ENCODE measurements around the gene KBTBD4. TPM values are rescaled to one million over a fixed set of nuclear protein-coding genes. Genes with fewer than 3 reads are reported as not detected.
A peak's percentile ranks its signal among the peaks of the same experiment; 100 is the strongest.

The KBTBD4 gene
- polyA plus RNA-seq, 1 donor from 2014 or later, result 79.5 TPM

- no peak overlapping the region for H2AFZ ChIP-seq (ENCODE audit: low read depth, low read length)
- no peak for TF ChIP-seq EP300 (conservative IDR thresholded peaks at IDR 0.05; ENCODE audit: poor library complexity, severe bottlenecking)
- TF ChIP-seq TAF1 (IDR thresholded peaks at IDR 0.05; ENCODE audit: low read depth), result no peak
- TF ChIP-seq POLR2AphosphoS5 (IDR thresholded peaks at IDR 0.05), result no peak
- no peak for TF ChIP-seq CTCF (IDR thresholded peaks at IDR 0.05; ENCODE audit: poor library complexity, severe bottlenecking)
- TF ChIP-seq SMC3 (conservative IDR thresholded peaks at IDR 0.05; ENCODE audit: poor library complexity), result no peak
- no peak for TF ChIP-seq RAD21 (conservative IDR thresholded peaks at IDR 0.05)
- TF ChIP-seq MXI1 (conservative IDR thresholded peaks at IDR 0.05; ENCODE audit: poor library complexity, severe bottlenecking), result no peak
- no peak for TF ChIP-seq REST (IDR thresholded peaks at IDR 0.05; ENCODE audit: borderline replicate concordance)
- no peak for TF ChIP-seq EZH2 (IDR thresholded peaks at IDR 0.05; ENCODE audit: borderline replicate concordance, insufficient read depth, low read length, poor library complexity, severe bottlenecking)
- no peaks in the 10 kb centered on the region for H4K20me1 ChIP-seq (ENCODE audit: insufficient read depth)
- peak overlapping the region; percentile 80 for H3K9ac ChIP-seq (ENCODE audit: low read length)
- H3K4me3 ChIP-seq (ENCODE audit: low read length), result peak overlapping the region; percentile 77
- peak overlapping the region; percentile 68 for H3K4me2 ChIP-seq (ENCODE audit: low read length)
- no peak overlapping the region for H3K27ac ChIP-seq (ENCODE audit: low read length)
- no peaks in the 10 kb centered on the region for H3K9me3 ChIP-seq (ENCODE audit: low read length)
- H3K79me2 ChIP-seq (replicated peaks; ENCODE audit: insufficient read depth, low read length), result no peaks in the 10 kb centered on the region
- no peaks in the 10 kb centered on the region for H3K27me3 ChIP-seq (ENCODE audit: insufficient read depth, low read depth, low read length)
- H3K36me3 ChIP-seq (ENCODE audit: insufficient read depth, low read length), result no peaks in the 10 kb centered on the region
- H3K9me2 ChIP-seq (ENCODE audit: insufficient read depth, low read length), result no peaks in the 10 kb centered on the region
- H3F3A ChIP-seq (ENCODE audit: insufficient read depth, low read length, poor library complexity, severe bottlenecking), result no peaks in the 10 kb centered on the region
Measured at GRCh38 chr11:47592970-47593369, 14.2 kb upstream of the KBTBD4 start.

- H2AFZ ChIP-seq (ENCODE audit: low read depth, low read length), result no peak overlapping the region
- no peak overlapping the region for H3K4me3 ChIP-seq (ENCODE audit: low read length)
- H3K4me2 ChIP-seq (ENCODE audit: low read length), result no peak overlapping the region
- H4K20me1 ChIP-seq (ENCODE audit: insufficient read depth), result no peaks in the 10 kb centered on the region
- TF ChIP-seq MXI1 (conservative IDR thresholded peaks at IDR 0.05; ENCODE audit: poor library complexity, severe bottlenecking), result no peak
- no peak for TF ChIP-seq POLR2AphosphoS5 (IDR thresholded peaks at IDR 0.05)
- no peak for TF ChIP-seq SMC3 (conservative IDR thresholded peaks at IDR 0.05; ENCODE audit: poor library complexity)
- no peak for TF ChIP-seq EP300 (conservative IDR thresholded peaks at IDR 0.05; ENCODE audit: poor library complexity, severe bottlenecking)
- no peak for TF ChIP-seq EZH2 (IDR thresholded peaks at IDR 0.05; ENCODE audit: borderline replicate concordance, insufficient read depth, low read length, poor library complexity, severe bottlenecking)
- TF ChIP-seq TAF1 (IDR thresholded peaks at IDR 0.05; ENCODE audit: low read depth), result no peak
- no peak for TF ChIP-seq REST (IDR thresholded peaks at IDR 0.05; ENCODE audit: borderline replicate concordance)
- no peak for TF ChIP-seq RAD21 (conservative IDR thresholded peaks at IDR 0.05)
- no peak for TF ChIP-seq CTCF (IDR thresholded peaks at IDR 0.05; ENCODE audit: poor library complexity, severe bottlenecking)
- H3K79me2 ChIP-seq (replicated peaks; ENCODE audit: insufficient read depth, low read length), result no peaks in the 10 kb centered on the region
- no peaks in the 10 kb centered on the region for H3K27me3 ChIP-seq (ENCODE audit: insufficient read depth, low read depth, low read length)
- no peak overlapping the region for H3K9ac ChIP-seq (ENCODE audit: low read length)
- H3K36me3 ChIP-seq (ENCODE audit: insufficient read depth, low read length), result no peaks in the 10 kb centered on the region
- no peaks in the 10 kb centered on the region for H3F3A ChIP-seq (ENCODE audit: insufficient read depth, low read length, poor library complexity, severe bottlenecking)
- no peak overlapping the region for H3K27ac ChIP-seq (ENCODE audit: low read length)
- no peaks in the 10 kb centered on the region for H3K9me3 ChIP-seq (ENCODE audit: low read length)
- H3K9me2 ChIP-seq (ENCODE audit: insufficient read depth, low read length), result no peaks in the 10 kb centered on the region
Measured at GRCh38 chr11:47592251-47592650, 13.5 kb upstream of the KBTBD4 start.
